ENCODE results near the gene TTC9C.
A peak's percentile ranks its signal among the peaks of the same experiment; 100 is the strongest.
"Not testable (repeated sequence)": the region's sequence is repeated elsewhere in the genome, so short reads cannot be mapped to it uniquely, and the experiment has no call there.

TTC9C gene

DNA sequence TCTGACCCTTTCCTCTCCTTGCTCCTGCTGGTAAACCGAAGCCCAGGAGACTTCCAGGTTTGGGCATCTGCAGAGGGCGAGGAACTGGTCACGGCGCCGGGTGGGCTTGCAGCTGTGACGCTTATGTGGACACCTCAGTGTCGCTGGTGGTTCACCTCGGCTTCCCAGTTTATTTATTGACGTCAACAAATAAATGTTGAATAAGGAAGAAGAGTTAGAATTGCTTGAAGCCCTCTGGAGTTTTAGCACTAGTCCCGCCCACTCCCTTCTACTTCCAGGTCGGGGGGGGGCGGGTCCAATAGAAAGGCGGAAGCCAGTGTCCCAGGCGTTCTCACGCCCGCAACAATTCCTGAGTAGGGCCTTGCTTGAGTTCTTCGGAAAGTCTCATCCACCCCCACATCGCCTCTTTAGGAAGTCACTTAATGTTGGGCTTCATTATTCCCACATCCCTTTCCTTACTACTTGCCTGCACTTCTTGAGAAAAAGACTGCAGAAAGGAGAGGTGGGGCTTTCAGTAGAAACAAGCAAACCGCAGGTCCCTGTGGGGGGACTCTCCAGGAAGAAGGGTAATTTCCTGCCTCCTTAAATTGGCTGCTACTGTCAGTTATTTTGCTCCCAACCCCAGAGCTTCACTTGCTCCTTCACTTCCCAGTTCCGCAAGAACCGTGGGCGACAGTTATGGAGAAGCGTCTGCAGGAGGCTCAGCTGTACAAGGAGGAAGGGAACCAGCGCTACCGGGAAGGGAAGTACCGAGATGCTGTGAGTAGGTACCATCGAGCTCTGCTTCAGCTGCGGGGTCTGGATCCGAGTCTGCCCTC, at the start of gene TTC9C:
Gene TTC9C (plus strand): TSS at position 316 of the 818 bp plus-strand sequence. CDS start 363 bp downstream, at position 679.
- peak; percentile 81 to 89 for DNase-seq

DNA sequence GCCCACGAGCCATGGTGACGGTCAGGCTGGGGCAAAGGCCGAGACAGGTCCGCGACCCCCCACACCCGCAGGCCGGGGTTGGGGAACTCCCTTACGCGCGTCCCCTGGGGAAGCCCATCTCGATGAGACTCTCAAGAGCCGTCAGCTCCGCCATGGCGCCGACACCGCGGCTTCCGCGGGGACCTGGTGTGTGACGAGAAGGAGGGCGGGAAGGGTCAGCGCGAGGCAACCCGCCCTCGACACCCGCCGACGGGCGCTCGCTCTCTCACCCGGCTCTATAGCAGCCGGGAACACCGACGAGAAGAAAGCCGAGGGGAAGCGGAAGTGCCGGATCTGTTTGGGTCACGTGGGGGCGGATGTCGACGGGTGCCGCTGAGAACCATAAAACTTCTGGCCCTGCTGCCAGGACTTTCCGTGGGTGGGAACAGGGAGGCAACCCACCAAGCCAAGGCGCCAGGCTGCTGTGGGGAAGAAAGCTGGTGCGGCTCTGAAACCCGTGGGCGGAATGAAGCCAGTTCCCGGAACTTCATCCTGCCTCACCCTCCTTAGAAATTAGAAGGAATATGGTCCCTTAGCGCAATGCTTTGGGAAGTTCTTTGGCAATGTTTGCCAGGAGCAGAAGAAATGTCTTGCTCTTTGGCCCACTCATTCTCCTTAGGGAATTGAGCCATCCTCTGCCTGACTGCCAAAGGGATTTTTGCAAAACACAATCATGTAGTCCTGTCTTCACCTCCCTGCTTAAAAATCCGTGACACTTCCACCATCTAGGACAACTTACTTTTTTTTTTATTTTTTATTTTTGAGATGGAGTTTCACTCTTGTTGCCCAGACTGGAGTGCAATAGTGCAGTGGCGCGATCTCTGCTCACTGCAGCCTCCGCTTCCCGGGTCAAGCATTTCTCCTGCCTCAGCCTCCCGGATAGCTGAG, 49.3 kb upstream of the TTC9C start, which contains the start of gene UBXN1:
Gene UBXN1 (minus strand): TSS at position 304 of the 927 bp plus-strand sequence. CDS start 150 bp downstream, at position 154.
- peak; percentile 71 to 84 for DNase-seq

GRCh38 chr11:62680825-62681240, 47.5 kb upstream of the TTC9C start:
- peak; percentile 53 to 71 for DNase-seq

DNA sequence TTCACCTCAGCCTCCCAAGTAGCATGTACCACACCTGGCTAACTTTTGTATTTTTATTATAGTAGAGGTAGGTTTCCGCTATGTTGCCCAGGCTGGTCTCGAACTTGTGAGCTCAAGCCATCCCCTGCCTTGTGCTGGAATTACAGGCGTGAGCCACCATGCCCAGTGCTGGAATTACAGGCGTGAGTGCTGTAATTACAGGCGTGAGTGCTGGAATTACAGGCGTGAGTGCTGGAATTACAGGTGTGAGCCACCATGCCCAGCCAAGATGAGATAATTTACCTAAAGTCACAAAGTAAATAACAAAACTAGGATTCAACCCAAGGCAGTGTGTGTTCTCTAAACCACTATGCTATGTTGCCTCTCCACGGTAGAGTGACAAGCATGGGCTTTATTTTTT, 45.8 kb upstream of the TTC9C start:
- DNase-seq, result no peak

GRCh38 chr11:62687508-62688396, 40.5 kb upstream of the TTC9C start:
- no peak for DNase-seq

DNA sequence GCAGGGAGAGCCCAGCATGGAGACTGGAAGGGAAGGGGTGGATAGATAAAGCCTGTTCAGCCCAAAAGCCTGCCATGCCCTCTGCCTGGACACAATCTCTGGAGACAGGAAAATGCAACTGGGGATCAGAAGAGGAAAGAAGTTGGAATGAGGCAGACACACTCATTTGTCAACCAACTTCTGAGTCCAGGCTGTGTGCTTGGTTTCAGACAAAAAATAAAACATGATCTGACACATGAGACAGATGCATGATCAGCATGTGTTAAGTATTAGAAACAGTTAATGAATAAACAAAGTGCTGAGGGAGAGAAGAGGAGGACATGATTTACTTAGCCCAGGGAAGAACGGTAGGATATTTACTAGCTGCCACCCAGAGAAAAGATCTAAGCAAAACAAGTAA, 39.8 kb upstream of the TTC9C start:
- DNase-seq, result no peak

DNA sequence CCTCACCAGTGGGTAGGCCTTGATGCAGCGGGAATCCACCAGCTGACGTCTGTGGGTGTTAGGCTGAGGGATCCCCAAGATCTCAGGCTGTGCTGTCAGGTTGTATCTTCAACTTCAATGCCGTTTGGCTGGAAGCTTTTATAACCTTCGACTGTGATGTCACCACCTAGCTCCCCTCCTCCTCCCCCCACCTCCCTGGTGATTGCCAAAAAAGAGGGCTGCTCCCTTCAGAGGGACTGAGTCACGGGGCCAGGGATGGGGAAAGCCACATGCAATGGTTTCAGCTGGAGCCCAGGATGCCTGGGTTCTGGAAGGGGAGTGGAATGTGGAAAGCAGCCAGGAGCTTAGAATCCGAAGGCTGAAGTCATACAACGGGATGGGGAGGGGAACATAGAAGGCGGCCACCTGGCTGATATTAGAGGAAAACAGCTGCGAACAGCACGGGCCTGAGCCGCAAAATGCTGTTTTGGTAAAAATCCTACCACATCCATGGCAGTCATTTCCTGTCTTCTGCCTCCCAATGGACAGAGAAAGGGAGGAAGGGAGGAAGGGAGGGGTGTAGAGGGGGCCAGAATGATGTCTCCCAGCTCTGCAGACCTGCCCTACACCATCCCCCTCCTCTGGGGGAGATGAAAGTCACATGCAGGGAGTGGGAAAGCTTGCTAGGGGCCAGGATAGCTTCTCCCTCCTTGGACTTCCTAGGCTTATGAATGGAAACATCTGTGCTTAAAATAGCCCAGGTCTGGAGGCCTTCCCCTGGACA, 38.7 kb upstream of the TTC9C start, which contains the start of gene LRRN4CL:
Gene LRRN4CL (minus strand): TSS at position 110 of the 763 bp plus-strand sequence. CDS start 1,022 bp downstream, outside the sequence.
- DNase-seq, result no peak

GRCh38 chr11:62693624-62694023, 34.7 kb upstream of the TTC9C start:
- DNase-seq, result not testable (repeated sequence)

DNA sequence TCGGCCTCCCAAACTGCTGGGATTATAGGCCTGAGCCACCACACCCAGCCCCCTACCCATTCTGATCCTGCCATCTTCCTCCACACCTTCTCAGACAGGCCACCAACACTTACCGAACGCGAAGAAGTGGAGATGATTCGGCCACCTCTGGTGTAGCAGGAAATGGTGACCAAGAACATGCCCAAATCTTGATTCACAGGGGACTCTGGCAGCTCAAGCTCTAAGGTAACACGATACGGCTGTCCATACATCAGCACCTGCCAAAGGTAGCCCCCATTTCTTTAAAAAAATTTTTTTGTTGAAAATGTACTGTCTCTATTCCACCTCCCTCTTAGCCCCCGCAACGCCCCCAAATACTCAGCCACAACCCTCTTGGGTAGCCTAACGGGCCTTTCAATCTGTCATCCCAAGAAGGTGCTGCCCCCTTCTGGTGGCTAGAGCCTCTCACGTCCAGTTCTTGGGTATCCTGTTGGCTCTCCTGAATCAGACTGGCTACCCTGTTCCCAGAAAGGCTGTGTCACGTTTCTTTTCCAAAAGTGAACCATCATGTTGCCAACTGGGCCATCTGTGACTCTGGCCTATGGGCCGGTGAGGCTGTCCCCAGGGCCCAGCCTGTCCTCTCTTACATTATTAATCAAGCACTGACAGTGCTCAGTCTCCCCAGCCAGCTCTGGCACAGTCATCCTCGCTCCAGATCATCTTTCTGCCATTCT, 33.7 kb upstream of the TTC9C start:
- peak in 1 of 2 experiments; percentile 51 for DNase-seq

DNA sequence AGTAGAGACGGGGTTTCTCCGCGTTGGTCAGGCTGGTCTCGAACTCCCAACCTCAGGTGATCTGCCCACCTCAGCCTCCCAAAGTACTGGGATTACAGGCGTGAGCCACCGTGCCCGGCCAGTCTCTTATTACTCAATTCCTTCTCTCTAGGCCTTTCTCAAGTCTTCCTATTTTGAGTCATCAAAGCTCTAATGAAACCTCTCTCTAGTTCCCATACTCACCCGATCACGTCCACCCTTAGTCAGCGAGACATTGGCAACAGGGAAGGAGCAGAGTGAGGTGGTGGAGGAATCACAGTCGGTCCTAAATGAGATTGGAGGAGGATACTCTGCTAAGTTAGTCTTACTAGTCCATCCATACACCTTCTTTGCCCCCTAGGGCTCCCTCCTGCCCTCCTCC, 26.0 kb upstream of the TTC9C start:
- no peak for DNase-seq

DNA sequence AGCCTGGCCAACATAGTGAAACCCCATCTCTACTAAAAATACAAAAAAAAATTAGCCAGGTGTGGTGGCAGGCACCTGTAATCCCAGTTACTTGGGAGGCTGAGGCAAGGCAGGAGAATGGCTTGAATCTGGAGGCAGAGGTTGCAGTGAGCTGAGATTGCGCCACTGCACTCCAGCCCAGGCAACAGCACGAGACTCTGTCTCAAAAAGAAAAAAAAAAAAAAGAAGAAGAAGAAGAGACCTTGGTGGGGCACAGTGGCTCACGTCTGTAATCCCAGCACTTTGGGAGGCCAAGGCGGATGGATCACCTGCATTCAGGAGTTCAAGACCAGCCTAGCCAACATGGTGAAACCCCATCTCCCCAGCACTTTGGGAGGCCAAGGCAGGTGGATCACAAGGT, 24.4 kb upstream of the TTC9C start:
- not testable (repeated sequence) for DNase-seq

DNA sequence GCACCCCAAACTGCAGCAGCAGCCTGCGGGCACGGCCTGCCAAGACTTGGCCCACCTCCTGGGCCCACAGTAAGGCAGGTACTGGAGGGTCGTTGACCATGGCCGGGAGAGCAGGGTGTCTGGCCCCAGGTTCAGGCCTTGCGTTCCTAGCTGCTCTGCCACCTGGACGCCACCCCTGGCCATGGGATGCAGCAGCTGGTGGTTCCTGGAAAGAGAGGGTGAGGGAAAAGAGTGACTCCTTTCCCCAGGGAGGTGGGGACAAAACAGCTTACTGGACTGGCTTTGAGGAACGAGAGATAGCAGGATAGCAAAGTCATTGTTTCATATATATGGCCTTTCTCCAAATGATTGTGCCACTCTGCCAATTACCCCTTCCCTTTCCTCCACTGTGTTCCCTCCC, 22.9 kb upstream of the TTC9C start:
- no peak for DNase-seq

GRCh38 chr11:62705880-62706849, 22.1 kb upstream of the TTC9C start:
- peak; percentile 79 to 87 for DNase-seq

- DNase-seq, result no peak
Observed at GRCh38 chr11:62706850-62707247, 21.4 kb upstream of the TTC9C start.

DNA sequence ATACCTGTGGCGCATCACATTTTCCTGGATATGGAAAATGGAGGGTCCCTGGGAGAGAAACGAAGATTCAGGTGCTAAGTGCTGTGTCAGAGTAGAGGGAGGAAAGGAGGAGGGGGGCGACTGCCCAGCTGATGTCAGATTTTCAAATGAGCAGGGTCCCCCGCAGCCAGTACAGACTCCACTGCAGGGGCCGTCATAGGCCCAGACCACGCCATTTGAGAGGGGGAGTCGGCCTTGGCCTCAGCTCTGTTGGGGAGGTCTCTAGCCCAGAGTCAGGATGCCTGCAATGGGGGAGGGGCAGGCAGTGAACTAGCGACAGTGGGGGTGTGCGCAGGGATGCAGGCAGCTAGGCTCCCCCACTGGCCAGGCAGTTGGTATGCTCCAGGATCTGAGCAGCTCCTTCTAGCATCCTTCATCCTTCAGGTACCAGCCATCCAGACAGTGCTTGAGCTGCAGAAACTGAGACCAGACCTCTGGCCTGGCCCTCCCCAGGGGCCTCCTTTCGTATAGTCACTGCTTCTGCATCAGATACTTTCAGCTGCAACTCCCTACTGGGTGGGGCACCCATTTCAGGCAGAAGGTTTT, 20.9 kb upstream of the TTC9C start, which contains the start of the genes BSCL2 and GNG3:
Gene BSCL2 (minus strand): TSS at position 148 of the 585 bp plus-strand sequence. CDS start 229 bp downstream, outside the sequence.
Gene GNG3 (plus strand): TSS at position 400 of the 585 bp plus-strand sequence. CDS start 620 bp downstream, outside the sequence.
- DNase-seq, result no peak

DNA sequence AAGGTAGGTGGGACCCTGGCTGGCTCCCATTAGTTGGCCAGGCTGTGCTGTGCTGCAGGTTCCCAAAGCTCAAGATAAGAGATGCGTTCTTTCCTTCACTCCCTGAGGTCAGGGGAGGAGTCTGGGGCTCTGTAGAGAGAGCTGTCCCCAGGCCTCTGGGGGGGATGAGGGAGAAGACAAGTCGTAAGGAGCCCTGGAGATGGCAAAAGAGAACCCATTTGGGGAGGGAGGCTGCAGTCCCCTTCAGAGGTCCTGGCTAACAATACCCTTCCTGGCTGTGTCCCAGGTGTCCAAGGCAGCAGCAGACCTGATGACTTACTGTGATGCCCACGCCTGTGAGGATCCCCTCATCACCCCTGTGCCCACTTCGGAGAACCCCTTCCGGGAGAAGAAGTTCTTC, 19.9 kb upstream of the TTC9C start:
- no peak for DNase-seq

- DNase-seq, result no peak
Observed at GRCh38 chr11:62708793-62709192, 19.5 kb upstream of the TTC9C start.

- DNase-seq, result peak; percentile 89 to 97
Observed at GRCh38 chr11:62709247-62710000, 18.9 kb upstream of the TTC9C start.

All from SW 1271 (cell line).